PC-9 (cell line): ENCODE data around the gene DLAT.
"Not testable (repeated sequence)": the region's sequence is repeated elsewhere in the genome, so short reads cannot be mapped to it uniquely, and the experiment has no call there.

Experiments
- CTCF ChIP-seq: fragments of 200-600 bp; sonication (generic); conservative IDR thresholded peaks from 2 replicates; pipeline ENCODE4 v1.6.1; 2017; ENCODE audit warnings: mixed run types, antibody characterized with exemption, mild to moderate bottlenecking, moderate library complexity
- EZH2 ChIP-seq: fragments of 200-600 bp; sonication (generic); IDR thresholded peaks from 2 replicates; pipeline ENCODE4 v1.8.0; 2017; ENCODE audit warnings: antibody characterized with exemption, low read depth

- not testable (repeated sequence) for TF ChIP-seq CTCF, EZH2
Measured at GRCh38 chr11:112026784-112027410, 1.7 kb downstream of the DLAT start.
